Neuronal stem cell (in vitro differentiated cells): ENCODE measurements around the gene C1QTNF1.

Experiments used
- DNase-seq: peaks from one replicate; pipeline ENCODE4 v3.0.0-alpha.2; 2013; ENCODE audit warnings: low spot score
- H2AFZ ChIP-seq: one replicate; pipeline ENCODE4 v1.6.1; 2013; ENCODE audit warnings: mild to moderate bottlenecking, low read length, inconsistent platforms
- H2AK5ac ChIP-seq: 2 replicates; pipeline ENCODE4 v1.6.1; 2013; ENCODE audit warnings: low read depth, mild to moderate bottlenecking, inconsistent platforms, low read length, moderate library complexity, mixed read lengths
- H2BK120ac ChIP-seq: 2 replicates; pipeline ENCODE4 v1.6.1; 2013; ENCODE audit warnings: low read depth, mild to moderate bottlenecking, inconsistent platforms, low read length, moderate library complexity, mixed read lengths
- H2BK12ac ChIP-seq: one replicate; pipeline ENCODE4 v1.6.1; 2013; ENCODE audit warnings: low read length, inconsistent platforms
- H2BK15ac ChIP-seq: 2 replicates; pipeline ENCODE4 v1.6.1; 2013; ENCODE audit warnings: mild to moderate bottlenecking, low read length, inconsistent platforms, mixed read lengths
- H2BK5ac ChIP-seq: one replicate; pipeline ENCODE4 v1.6.1; 2013; ENCODE audit warnings: inconsistent platforms, mild to moderate bottlenecking, low read length, moderate library complexity
- H3K14ac ChIP-seq: one replicate; pipeline ENCODE4 v1.6.1; 2013; ENCODE audit warnings: low read length, inconsistent platforms
- H3K18ac ChIP-seq: 2 replicates; pipeline ENCODE4 v1.6.1; 2013; ENCODE audit warnings: low read length, inconsistent platforms
- H3K23ac ChIP-seq: 2 replicates; pipeline ENCODE4 v1.6.1; 2013; ENCODE audit warnings: low read depth, mild to moderate bottlenecking, mixed read lengths, low read length, inconsistent platforms; ENCODE audit not compliant: poor library complexity
- H3K27ac ChIP-seq: replicated peaks from 3 replicates; pipeline ENCODE4 v1.5.1; 2013; ENCODE audit warnings: low read length, inconsistent platforms
- H3K27me3 ChIP-seq, 3 experiments: 2 replicates each; pipeline ENCODE4 v1.6.1; 2013; ENCODE audit warnings: low read length in 3 of 3, mild to moderate bottlenecking in 2 of 3, inconsistent platforms in 1 of 3, low read depth in 1 of 3, mixed read lengths in 1 of 3, moderate library complexity in 1 of 3; ENCODE audit not compliant: control insufficient read depth in 3 of 3, insufficient read depth in 3 of 3
- H3K36me3 ChIP-seq, 2 donors: replicated peaks in 1 of 2; 2 replicates each; pipeline ENCODE4 v1.6.1; 2013; ENCODE audit warnings: low read length in 2 of 2; ENCODE audit not compliant: control insufficient read depth in 2 of 2, insufficient read depth in 2 of 2
- H3K4ac ChIP-seq: 2 replicates; pipeline ENCODE4 v1.6.1; 2013; ENCODE audit warnings: inconsistent platforms, mild to moderate bottlenecking, low read length, moderate library complexity
- H3K4me1 ChIP-seq, 2 donors: 1 replicate in 1 of 2; 2 replicates in 1 of 2; pipeline ENCODE4 v1.6.1; 2013; ENCODE audit warnings: low read length in 2 of 2, low read depth in 1 of 2; ENCODE audit not compliant: control insufficient read depth in 2 of 2, insufficient read depth in 1 of 2
- H3K4me2 ChIP-seq: one replicate; pipeline ENCODE4 v1.6.1; 2013; ENCODE audit warnings: mild to moderate bottlenecking, low read length, inconsistent platforms; ENCODE audit not compliant: insufficient read depth, poor library complexity, severe bottlenecking
- H3K4me3 ChIP-seq, 2 donors: 2 replicates each; pipeline ENCODE4 v1.5.1; 2013; ENCODE audit warnings: low read length in 2 of 2, mild to moderate bottlenecking in 2 of 2, inconsistent platforms in 1 of 2, moderate library complexity in 1 of 2
- H3K79me1 ChIP-seq: one replicate; pipeline ENCODE4 v1.6.1; 2013; ENCODE audit warnings: low read depth, mild to moderate bottlenecking, inconsistent platforms, low read length, moderate library complexity
- H3K9ac ChIP-seq: one replicate; pipeline ENCODE4 v1.6.1; 2013; ENCODE audit warnings: mild to moderate bottlenecking, low read depth, low read length, inconsistent platforms; ENCODE audit not compliant: poor library complexity
- H3K9me3 ChIP-seq, 2 donors: replicated peaks in 1 of 2; 2 replicates each; pipeline versions ENCODE3 to v1.6.1; 2013; ENCODE audit warnings: low read length in 2 of 2, mild to moderate bottlenecking in 2 of 2, inconsistent platforms in 1 of 2, low read depth in 1 of 2, mixed read lengths in 1 of 2, moderate library complexity in 1 of 2; ENCODE audit not compliant: control insufficient read depth in 2 of 2, insufficient read depth in 1 of 2
- H4K8ac ChIP-seq: one replicate; pipeline ENCODE4 v1.6.1; 2013; ENCODE audit warnings: low read depth, mild to moderate bottlenecking, inconsistent platforms, low read length, moderate library complexity
- H4K91ac ChIP-seq: one replicate; pipeline ENCODE4 v1.6.1; 2013; ENCODE audit warnings: low read length, low read depth, mild to moderate bottlenecking, inconsistent platforms; ENCODE audit not compliant: poor library complexity
- WGBS, 2 donors: extraction: QIAGEN DNeasy Blood & Tissue Kit; methylation state at CpG; one replicate each; pipeline ENCODE4 v1.1.7; 2013; ENCODE audit warnings: missing lambda C conversion rate in 2 of 2, mixed read lengths in 1 of 2; ENCODE audit not compliant: insufficient read length in 2 of 2, insufficient replicate concordance in 1 of 2; ENCODE audit errors: extremely low coverage in 2 of 2; 5-methylcytosine and 5-hydroxymethylcytosine counted together

The C1QTNF1 gene

GRCh38 chr17:79006046-79006445, 17.9 kb upstream of the C1QTNF1 start:
- Histone ChIP-seq H3K23ac (peak overlapping the region; percentile 76), H3K79me1 (peaks cover 20% of the 10 kb centered on the region), H3K14ac (no peak overlapping the region), H2BK5ac (no peak overlapping the region), H4K91ac (no peak overlapping the region), H3K9me3 (no peaks in the 10 kb centered on the region), H3K27ac (no peak overlapping the region), H2AFZ (no peak overlapping the region), H2BK15ac (no peak overlapping the region), H3K36me3 (peaks cover 2 to 15% of the 10 kb centered on the region in 2 donors), H3K4me2 (no peak overlapping the region), H3K27me3 (no peaks in the 10 kb centered on the region), H2BK120ac (no peak overlapping the region), H3K4me1 (peaks cover 13 to 16% of the 10 kb centered on the region in 2 donors), H2BK12ac (no peak overlapping the region), H4K8ac (no peak overlapping the region), H3K4me3 (no peak overlapping the region), H3K18ac (no peak overlapping the region), H3K4ac (no peak overlapping the region), H2AK5ac (peak overlapping the region; percentile 41), H3K9ac (no peak overlapping the region)
- no peak for DNase-seq
- WGBS, 2 donors, result no CpG with 5 or more reads among the region's 8 CpGs

DNA sequence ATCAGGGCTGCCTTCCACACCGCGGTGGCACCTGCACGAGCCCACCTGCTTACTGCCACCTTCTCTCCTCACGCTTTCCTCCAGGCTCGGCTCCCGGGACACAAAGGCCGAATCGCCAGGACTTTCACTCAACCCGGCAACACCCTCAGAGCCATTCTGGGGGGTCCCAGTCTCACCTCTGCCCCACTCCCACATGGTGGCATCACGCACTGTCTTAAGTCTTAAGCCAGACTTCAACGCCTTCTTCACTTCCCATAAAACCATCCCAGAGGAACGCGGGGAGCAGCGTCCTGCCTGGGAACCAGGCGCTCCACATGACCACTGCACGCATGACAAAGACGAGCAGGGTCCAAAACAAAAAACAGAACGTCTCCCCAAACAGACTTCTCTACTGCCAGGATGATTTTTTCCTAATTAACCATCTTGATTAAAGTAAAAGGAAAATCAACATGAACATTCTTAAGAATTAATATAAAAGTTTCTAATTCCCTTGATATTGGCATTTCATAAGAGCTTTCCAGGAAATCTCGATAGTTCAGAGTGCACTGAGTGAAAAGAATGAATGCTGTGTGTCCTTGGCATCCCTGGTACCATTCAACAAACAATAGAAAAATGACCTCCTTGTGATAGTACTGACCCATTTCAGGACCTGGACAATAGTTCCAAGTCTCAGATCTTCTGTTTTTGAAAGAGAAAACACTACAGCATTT, 17.0 kb upstream of the C1QTNF1 start:
- no peak overlapping the region for H2AFZ ChIP-seq
- H3K36me3 ChIP-seq, result peaks cover 2 to 15% of the 10 kb centered on the region in 2 donors
- DNase-seq, result no peak
- H2BK15ac ChIP-seq, result no peak overlapping the region
- H3K27me3 ChIP-seq, result no peaks in the 10 kb centered on the region
- H4K91ac ChIP-seq, result no peak overlapping the region
- H2BK5ac ChIP-seq, result no peak overlapping the region
- no CpG with 5 or more reads among the region's 19 CpGs for WGBS, 2 donors
- peaks cover 17% of the 10 kb centered on the region for H3K79me1 ChIP-seq
- no peak overlapping the region for H3K23ac ChIP-seq
- no peaks in the 10 kb centered on the region for H3K9me3 ChIP-seq
- no peak overlapping the region for H3K18ac ChIP-seq
- no peak overlapping the region for H2AK5ac ChIP-seq
- H3K9ac ChIP-seq, result peak overlapping the region; percentile 25
- no peak overlapping the region for H2BK12ac ChIP-seq
- no peak overlapping the region for H3K14ac ChIP-seq
- no peak overlapping the region for H3K4ac ChIP-seq
- H3K4me2 ChIP-seq, result no peak overlapping the region
- no peak overlapping the region for H2BK120ac ChIP-seq
- H3K27ac ChIP-seq, result no peak overlapping the region
- no peak overlapping the region for H4K8ac ChIP-seq
- peaks cover 13 to 16% of the 10 kb centered on the region in 2 donors for H3K4me1 ChIP-seq
- H3K4me3 ChIP-seq, result no peak overlapping the region

GRCh38 chr17:79007504-79008381, 16.2 kb upstream of the C1QTNF1 start:
- Histone ChIP-seq H2BK5ac (no peak overlapping the region), H3K27ac (no peak overlapping the region), H2AFZ (no peak overlapping the region), H3K23ac (no peak overlapping the region), H3K4me2 (no peak overlapping the region), H3K14ac (no peak overlapping the region), H2BK15ac (no peak overlapping the region), H2BK12ac (no peak overlapping the region), H3K79me1 (peaks cover 16% of the 10 kb centered on the region), H3K36me3 (peaks cover 2 to 15% of the 10 kb centered on the region in 2 donors), H3K4ac (no peak overlapping the region), H3K27me3 (no peaks in the 10 kb centered on the region), H2BK120ac (no peak overlapping the region), H4K91ac (no peak overlapping the region), H3K4me1 (peaks cover 13 to 16% of the 10 kb centered on the region in 2 donors), H2AK5ac (no peak overlapping the region), H3K9me3 (peaks cover 0 to under 1% of the 10 kb centered on the region in 2 donors), H4K8ac (no peak overlapping the region), H3K4me3 (peak overlapping the region in 1 of 2 donors; percentile 100), H3K18ac (no peak overlapping the region), H3K9ac (no peak overlapping the region)
- no peak for DNase-seq
- WGBS, 2 donors, result no CpG with 5 or more reads among the region's 21 CpGs
